Measurements from ENCODE around the gene POU5F1.

Gene POU5F1

DNA sequence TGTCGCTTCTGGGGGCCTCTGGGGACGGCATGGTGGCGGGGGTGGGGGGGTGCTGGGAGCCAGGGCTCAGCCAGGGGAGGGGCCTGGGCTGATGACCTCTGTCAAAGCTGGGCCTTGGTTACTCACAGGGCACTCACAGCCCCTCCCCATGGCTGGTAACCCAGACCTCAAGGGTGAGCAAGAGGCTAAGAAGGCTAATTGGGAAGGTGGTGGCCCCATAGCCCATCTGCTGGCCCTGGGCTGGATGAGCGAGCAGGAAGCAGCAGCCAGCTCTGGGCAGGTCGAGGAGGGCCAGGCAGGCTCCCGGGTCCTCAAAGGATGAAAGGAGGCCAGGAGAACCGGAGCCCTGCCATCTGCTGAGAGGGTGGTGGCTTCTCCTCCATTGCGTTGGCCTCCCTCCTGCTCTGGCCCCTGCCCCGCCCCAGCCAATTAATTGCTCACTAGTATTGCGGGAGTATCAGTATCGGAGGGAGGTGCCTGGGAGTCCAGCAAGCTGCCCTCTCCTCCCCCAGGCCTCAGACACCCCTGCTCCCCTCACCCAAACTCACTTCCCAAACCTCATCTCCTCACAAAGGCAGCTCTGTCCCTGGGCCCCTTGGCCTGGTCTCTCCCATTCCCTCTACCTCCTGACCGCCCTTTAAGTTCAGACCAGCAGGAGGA is 49.2 kb downstream of the POU5F1 start:
- H3K4me3 ChIP-seq (IDR thresholded peaks at IDR 0.05; ENCODE audit: insufficient read depth, low read depth, low read length), result no peak overlapping the region
- H4K20me1 ChIP-seq (ENCODE audit: insufficient read depth), result no peaks in the 10 kb centered on the region

GRCh38 chr6:31120151-31120915 is 50.1 kb downstream of the POU5F1 start, which contains the start of gene CDSN:
Gene CDSN, minus strand, starts transcription at chr6:31120446. Its CDS starts 27 bp downstream, at chr6:31120419.
- Histone ChIP-seq H2AFZ (ENCODE audit: low read depth) (no peak within 1 kb of the TSS), H4K20me1 (ENCODE audit: insufficient read depth) (no peaks in the 10 kb centered on the region), H3K9ac (no peak within 1 kb of the TSS), H3K79me2 (ENCODE audit: insufficient read depth, low read depth) (no peaks in the 10 kb centered on the region), H3K27me3 (ENCODE audit: insufficient read depth, low read depth) (peaks cover 43% of the 10 kb centered on the region; the same call in 1 of the 2 replicates), H3K4me1 (ENCODE audit: low read depth, poor library complexity, severe bottlenecking) (no peaks in the 10 kb centered on the region), H3K4me2 (no peak within 1 kb of the TSS), H3K4me3 (IDR thresholded peaks at IDR 0.05; ENCODE audit: insufficient read depth, low read depth, low read length) (no peak within 1 kb of the TSS), H3K27ac (no peak within 1 kb of the TSS), H3K36me3 (ENCODE audit: insufficient read depth) (no peaks in the 10 kb centered on the region)
- no peak for TF ChIP-seq CTCF (conservative IDR thresholded peaks at IDR 0.05; ENCODE audit: low read depth, low read length)

More for the DNA sequence above, 49.2 kb downstream of the POU5F1 start:
- H3K27me3 ChIP-seq (ENCODE audit: insufficient read depth, low read depth), result peaks cover 35% of the 10 kb centered on the region; the same call in 1 of the 2 replicates
- H3K27ac ChIP-seq, result no peak overlapping the region
- H3K4me1 ChIP-seq (ENCODE audit: low read depth, poor library complexity, severe bottlenecking), result no peaks in the 10 kb centered on the region
- TF ChIP-seq CTCF (conservative IDR thresholded peaks at IDR 0.05; ENCODE audit: low read depth, low read length), result no peak
- H3K79me2 ChIP-seq (ENCODE audit: insufficient read depth, low read depth), result no peaks in the 10 kb centered on the region
- no peak overlapping the region for H3K9ac ChIP-seq
- no peak overlapping the region for H2AFZ ChIP-seq (ENCODE audit: low read depth)
- no peak overlapping the region for H3K4me2 ChIP-seq
- H3K36me3 ChIP-seq (ENCODE audit: insufficient read depth), result no peaks in the 10 kb centered on the region

- TF ChIP-seq CTCF (conservative IDR thresholded peaks at IDR 0.05; ENCODE audit: low read depth, low read length), result no peak
- Histone ChIP-seq H3K9ac (no peak overlapping the region), H4K20me1 (ENCODE audit: insufficient read depth) (no peaks in the 10 kb centered on the region), H3K79me2 (ENCODE audit: insufficient read depth, low read depth) (no peaks in the 10 kb centered on the region), H3K4me2 (no peak overlapping the region), H3K27ac (no peak overlapping the region), H3K4me3 (IDR thresholded peaks at IDR 0.05; ENCODE audit: insufficient read depth, low read depth, low read length) (no peak overlapping the region), H2AFZ (ENCODE audit: low read depth) (no peak overlapping the region), H3K36me3 (ENCODE audit: insufficient read depth) (no peaks in the 10 kb centered on the region), H3K4me1 (ENCODE audit: low read depth, poor library complexity, severe bottlenecking) (no peaks in the 10 kb centered on the region), H3K27me3 (ENCODE audit: insufficient read depth, low read depth) (peaks cover 48% of the 10 kb centered on the region; the same call in 1 of the 2 replicates)
These were observed 52.3 kb downstream of the POU5F1 start for GRCh38 chr6:31118178-31118577.

DNA sequence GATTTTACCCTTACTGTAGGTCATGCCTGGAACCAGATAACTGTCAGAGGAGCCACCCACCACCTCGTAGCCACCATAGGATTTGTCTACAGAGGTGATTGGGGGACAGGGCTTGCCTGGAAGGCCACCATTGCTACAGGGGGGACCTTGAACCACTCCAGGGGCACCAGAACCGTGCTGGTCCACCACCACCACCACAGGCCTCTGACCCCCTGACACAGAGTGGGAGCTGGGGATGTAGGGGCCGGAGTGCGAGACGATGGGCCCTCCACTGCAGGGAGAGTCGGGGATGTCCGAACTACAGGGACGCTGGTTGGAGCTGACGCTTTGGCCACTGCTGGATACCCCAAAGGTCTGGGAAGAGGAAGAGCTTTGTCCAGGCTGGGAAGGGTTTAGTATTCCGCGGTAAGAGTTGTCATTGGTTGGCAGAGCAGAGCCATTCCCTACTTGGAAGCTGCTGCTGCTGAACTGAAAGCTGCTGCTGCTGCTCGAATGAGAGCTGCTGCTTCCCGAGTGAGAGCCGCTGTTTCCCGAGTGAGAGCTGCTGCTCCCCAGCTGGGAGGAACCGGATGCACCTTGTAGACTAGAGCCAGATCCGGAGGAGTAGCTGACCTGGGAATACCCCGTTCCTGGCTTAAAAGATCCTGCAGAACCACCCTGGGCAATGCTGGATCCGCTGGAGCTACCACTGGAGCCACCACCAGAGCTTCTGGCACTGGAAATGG is 53.7 kb downstream of the POU5F1 start:
- no peaks in the 10 kb centered on the region for H3K79me2 ChIP-seq (ENCODE audit: insufficient read depth, low read depth)
- no peaks in the 10 kb centered on the region for H3K4me1 ChIP-seq (ENCODE audit: low read depth, poor library complexity, severe bottlenecking)
- no peak for TF ChIP-seq CTCF (conservative IDR thresholded peaks at IDR 0.05; ENCODE audit: low read depth, low read length)
- peaks cover 45% of the 10 kb centered on the region; the same call in 1 of the 2 replicates for H3K27me3 ChIP-seq (ENCODE audit: insufficient read depth, low read depth)
- H3K4me3 ChIP-seq (IDR thresholded peaks at IDR 0.05; ENCODE audit: insufficient read depth, low read depth, low read length), result no peak overlapping the region
- H2AFZ ChIP-seq (ENCODE audit: low read depth), result no peak overlapping the region
- H4K20me1 ChIP-seq (ENCODE audit: insufficient read depth), result no peaks in the 10 kb centered on the region
- H3K36me3 ChIP-seq (ENCODE audit: insufficient read depth), result no peaks in the 10 kb centered on the region
- H3K9ac ChIP-seq, result no peak overlapping the region
- no peak overlapping the region for H3K27ac ChIP-seq
- no peak overlapping the region for H3K4me2 ChIP-seq
